NCI-H526 (cell line): ENCODE results near the gene GGT7.
"Not testable (repeated sequence)": the region's sequence is repeated elsewhere in the genome, so short reads cannot be mapped to it uniquely, and the experiment has no call there.

Experiments used
- DNase-seq, 2 experiments: peaks; one replicate each; lab custom pipeline; 2025; lab: John Stamatoyannopoulos, UW

Gene GGT7, protein sequence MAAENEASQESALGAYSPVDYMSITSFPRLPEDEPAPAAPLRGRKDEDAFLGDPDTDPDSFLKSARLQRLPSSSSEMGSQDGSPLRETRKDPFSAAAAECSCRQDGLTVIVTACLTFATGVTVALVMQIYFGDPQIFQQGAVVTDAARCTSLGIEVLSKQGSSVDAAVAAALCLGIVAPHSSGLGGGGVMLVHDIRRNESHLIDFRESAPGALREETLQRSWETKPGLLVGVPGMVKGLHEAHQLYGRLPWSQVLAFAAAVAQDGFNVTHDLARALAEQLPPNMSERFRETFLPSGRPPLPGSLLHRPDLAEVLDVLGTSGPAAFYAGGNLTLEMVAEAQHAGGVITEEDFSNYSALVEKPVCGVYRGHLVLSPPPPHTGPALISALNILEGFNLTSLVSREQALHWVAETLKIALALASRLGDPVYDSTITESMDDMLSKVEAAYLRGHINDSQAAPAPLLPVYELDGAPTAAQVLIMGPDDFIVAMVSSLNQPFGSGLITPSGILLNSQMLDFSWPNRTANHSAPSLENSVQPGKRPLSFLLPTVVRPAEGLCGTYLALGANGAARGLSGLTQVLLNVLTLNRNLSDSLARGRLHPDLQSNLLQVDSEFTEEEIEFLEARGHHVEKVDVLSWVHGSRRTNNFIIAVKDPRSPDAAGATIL

DNA sequence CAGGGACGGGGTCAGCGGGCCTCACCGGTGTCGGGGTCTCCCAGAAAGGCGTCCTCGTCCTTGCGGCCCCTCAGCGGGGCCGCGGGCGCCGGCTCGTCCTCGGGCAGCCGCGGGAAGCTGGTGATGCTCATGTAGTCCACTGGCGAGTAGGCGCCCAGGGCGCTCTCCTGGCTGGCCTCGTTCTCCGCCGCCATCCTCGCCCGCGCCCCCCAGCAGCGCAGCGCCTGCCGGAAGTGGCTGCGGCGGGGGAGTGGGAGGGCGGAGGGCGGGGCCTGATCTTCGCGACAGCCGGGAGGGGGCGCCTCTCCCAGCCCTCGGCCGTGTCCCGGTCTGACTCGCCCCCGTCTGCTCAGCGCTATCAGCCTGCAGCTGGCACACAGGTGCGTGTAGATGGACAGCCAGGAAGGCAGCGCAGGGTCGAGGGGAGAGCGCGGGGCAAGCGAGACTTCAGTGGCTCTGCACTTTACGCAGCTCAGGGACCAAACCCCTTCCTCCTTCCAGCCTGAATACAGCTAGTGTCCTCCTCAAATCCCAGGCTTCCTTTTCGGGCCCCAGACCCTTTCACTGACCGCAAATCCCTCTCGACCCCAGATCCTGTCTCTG is at the start of gene GGT7:
GGT7 (minus strand) TSS at position 235 of the 603 bp plus-strand sequence; CDS start at position 194, 41 bp downstream.
- peak; percentile 52 to 93 for DNase-seq

DNA sequence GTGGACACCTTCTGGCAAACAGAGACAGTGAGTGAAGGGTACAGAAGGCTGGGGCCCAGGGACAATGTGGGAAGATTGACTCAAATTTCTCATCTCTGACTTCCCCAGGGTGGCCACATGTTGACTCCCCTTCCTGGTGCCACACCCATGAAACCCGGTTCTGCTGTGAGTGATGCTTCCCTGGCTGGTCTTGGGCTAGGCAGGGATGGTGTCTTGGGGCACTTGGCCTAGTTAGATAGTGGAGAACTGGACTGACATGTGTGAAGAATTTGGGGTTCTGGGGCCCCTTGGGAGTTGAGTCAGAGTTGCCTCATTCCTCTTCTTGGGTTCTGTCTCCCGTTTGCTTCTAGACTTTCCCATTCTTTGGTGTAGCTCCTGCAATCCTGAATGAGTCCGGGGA is 48.8 kb upstream of the GGT7 start:
- DNase-seq, result no peak

DNA sequence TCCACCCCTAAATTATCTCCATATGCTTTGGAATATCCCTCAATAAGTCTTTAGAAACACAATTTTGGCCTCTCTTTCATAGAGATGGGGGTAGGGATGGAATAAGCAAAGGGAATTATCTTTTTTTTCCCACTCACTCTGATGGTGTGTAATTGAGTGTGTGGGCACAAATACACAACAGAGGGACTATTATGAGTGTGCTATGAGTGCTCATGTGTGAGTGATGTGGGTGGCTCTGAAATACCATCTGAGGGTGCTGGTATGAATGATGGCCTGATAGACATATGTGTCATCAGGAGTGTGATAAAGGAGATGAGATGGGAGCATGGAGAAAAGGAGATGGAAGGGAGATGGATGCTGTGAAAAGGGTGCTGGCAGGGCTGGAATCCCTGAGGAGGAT is 47.4 kb upstream of the GGT7 start:
- no peak for DNase-seq

- no peak for DNase-seq
Measured at GRCh38 chr20:34916774-34917354, 44.2 kb upstream of the GGT7 start.

DNA sequence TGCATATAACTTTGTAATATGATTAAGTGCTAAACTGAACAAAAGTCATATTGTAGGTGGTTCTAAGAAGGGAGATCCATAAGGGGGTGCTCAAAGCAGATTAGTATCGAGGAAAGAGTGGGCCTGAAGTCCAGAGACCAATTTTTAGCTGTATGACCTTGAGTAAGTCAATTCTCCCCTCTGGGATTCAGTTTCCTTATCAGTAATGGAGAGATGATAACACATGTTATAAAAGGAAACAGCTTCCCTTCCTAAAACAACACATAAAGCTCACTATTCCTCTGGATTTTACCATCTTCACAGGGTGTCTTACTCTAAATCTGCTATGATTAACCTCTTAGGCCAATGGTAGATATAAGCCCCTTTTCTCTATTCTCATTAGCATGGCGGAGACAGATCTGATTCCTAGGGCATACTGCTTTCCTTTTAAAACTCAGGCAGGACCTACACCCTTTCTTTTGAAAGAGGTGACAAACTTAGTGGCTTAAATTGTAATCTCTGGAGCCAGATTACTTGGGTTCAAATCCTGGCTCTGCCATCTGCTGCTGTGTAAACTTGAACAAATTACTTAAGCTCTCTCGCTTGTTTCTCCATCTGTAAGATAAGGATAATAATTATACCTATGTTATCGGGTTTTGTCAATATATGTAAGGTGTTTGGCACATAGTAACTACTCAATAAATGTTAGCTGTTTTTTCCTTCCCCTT is 43.2 kb upstream of the GGT7 start:
- DNase-seq, result no peak

DNA sequence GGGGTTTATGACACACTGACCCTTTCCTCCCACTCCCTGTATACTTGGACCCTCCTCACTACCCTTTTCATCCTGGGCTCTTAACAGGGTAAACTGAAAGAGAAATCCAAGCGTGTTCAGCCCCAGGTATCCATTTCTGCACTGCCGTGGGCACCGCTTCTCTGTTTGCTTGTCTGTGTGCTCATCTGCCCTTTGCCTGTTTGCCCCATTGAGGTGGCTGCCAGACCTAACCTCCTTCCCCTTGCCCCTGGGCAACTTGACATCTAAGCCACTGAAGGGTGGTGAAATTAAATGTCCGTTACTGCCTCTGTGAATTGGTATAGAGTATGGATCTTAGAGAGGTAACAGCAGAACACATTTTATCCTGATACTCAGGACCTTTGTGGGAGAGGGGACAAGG is 42.5 kb upstream of the GGT7 start:
- no peak for DNase-seq

- peak; percentile 46 to 53 for DNase-seq
Measured at GRCh38 chr20:34907616-34908469, 35.2 kb upstream of the GGT7 start.

- DNase-seq, result no peak
Measured at GRCh38 chr20:34904202-34904621, 31.6 kb upstream of the GGT7 start.

DNA sequence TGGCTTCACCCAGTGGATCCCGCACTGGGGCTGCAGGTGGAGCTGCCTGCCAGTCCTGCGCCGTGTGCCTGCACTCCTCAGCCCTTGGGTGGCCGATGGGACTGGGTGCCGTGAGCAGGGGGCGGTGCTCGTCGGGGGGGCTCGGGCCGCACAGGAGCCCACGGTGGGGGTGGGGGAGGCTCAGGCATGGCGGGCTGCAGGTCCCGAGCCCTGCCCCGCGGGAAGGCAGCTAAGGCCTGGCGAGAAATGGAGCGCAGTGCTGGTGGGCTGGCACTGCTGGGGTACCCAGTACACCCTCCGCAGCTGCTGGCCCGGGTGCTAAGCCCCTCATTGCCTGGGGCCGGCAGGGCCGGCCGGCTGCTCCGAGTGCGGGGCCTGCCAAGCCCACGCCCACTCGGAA is 26.1 kb upstream of the GGT7 start:
- not testable (repeated sequence) for DNase-seq

DNA sequence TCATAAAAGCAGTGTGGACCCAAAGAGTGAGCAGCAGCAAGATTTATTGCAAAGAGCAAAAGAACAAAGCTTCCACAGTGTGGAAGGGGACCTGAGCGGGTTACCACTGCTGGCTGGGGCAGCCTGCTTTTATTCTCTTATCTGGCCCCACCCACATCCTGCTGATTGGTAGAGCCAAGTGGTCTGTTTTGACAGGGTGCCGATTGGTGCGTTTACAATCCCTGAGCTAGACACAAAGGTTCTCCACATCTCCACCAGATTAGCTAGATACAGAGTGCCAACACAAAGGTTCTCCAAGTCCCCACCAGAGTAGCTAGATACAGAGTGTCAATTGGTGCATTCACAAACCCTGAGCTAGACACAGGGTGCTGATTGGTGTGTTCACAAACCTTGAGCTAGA is 25.5 kb upstream of the GGT7 start:
- DNase-seq, result not testable (repeated sequence)

GRCh38 chr20:34896086-34896621 is 23.5 kb upstream of the GGT7 start:
- DNase-seq, result no peak

- no peak for DNase-seq
Measured at GRCh38 chr20:34895465-34895864, 22.8 kb upstream of the GGT7 start.

GRCh38 chr20:34894723-34895122 is 22.1 kb upstream of the GGT7 start:
- DNase-seq, result no peak

DNA sequence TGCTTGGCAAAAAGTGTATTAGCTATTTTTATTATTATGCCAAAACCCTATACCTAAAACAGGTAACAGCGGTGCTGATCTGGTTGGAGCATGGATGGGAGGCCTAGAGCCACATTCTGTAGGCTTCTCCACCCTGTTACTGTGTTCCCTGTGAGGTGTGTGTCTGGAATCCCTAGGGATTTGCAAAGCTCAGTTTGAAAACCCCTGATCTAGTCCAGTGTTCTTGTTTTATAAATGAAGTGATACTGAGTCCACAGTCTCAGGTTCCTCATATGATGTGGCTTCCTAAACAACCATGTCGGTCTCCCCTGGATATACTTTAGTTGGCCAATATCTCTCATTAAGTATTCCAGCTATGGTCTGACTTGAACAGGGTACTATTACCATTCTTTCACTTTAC is 20.0 kb upstream of the GGT7 start:
- no peak for DNase-seq

- DNase-seq, result no peak
Measured at GRCh38 chr20:34891166-34892062, 18.8 kb upstream of the GGT7 start.

DNA sequence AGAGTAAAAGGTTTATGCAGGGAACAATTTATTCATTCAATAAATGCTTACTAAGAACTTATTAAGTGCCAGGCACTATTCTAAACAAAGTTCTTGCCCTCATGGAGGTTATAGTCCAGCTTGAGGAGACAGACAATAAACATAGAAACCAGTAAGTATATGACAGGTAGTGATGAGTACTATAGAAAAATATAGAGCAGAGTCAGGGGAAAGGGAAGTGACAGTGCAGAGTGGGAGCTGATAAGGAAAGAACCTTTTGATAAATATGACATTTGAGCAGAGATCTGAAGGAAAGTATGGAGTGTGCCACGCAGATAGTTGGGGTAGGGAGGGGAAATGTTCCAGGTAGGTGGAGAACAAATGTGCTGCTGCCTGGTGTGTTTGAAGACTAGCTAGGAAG is 15.8 kb upstream of the GGT7 start:
- DNase-seq, result no peak

- no peak for DNase-seq
Measured at GRCh38 chr20:34887023-34887422, 14.4 kb upstream of the GGT7 start.

DNA sequence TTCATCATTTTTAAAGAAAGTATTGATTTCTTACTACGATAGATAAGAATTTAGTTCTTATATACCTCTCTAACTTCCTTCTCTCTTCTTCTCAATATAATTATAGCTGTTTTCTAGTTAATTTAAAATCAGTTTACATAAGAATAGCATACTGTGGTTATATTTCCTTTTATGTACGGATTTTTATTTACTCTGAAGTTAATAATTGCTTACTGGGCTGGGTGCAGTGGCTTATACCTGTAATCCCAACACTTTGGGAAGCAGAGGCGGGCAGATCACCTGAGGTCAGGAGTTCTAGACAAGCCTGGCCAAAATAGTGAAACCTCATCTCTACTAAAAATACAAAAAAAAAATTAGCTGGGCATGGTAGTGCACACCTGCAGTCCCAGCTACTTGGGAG is 13.5 kb upstream of the GGT7 start:
- DNase-seq, result no peak

DNA sequence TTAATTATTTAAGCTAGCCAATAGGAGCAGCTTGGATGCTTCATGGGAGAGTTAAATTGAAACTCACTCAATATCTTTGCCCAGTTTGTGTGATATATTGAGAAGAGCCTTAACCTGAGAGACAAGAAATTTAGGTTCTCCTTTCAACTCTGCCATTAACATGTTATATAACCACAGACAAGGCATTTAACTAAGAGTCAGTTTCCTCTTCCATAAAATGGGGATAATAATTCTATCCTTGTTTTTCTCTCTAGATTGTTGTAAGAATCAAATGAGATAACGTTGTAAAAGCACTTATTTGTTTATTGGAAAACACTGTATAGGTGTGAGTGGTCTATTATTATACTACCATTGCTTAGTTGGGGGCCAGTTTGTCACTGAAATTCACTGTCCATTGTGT is 11.6 kb upstream of the GGT7 start:
- no peak for DNase-seq

DNA sequence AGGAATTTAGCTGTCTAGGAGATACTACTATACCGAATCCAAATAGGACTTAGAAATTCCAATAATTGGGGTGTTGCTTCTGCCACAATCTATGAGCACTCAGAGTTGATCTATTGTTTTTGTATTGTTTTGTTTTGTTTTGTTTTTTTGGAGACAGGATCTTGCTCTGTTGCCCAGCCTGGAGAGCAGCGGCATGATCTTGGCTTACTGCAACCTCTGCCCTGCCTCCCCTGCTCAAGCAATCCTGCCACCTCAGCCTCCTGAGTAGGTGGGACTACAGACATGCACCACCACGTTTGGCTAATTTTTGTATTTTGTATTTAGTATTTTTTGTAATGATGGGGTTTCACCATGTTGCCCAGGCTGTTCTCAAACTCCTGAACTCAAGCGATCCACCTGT is 11.2 kb upstream of the GGT7 start:
- no peak for DNase-seq
